OCI-LY7 (cell line): ENCODE measurements around the gene RBM33. TPM values are rescaled to one million over a fixed set of nuclear protein-coding genes. Genes with fewer than 3 reads are reported as not detected.

Experiments used
- BruUV-seq: library from RNA; stranded (reverse); fragments of 400-500 nt; replicated peaks from 2 replicates; lab custom pipeline; 2021; lab: Mats Ljungman, UMichigan
- CTCF ChIA-PET: fragments of 300-600 bp; sonication (Branson Sonifier 250); formaldehyde crosslinking; loops from one replicate; lab custom pipeline; 2022; ENCODE audit warnings: antibody characterized with exemption; ENCODE audit not compliant: unreplicated experiment; lab: Charles Lee
- POLR2A ChIA-PET: fragments of 300-600 bp; sonication (Branson Sonifier 250); formaldehyde crosslinking; loops from one replicate; lab custom pipeline; 2022; ENCODE audit warnings: antibody characterized with exemption; lab: Charles Lee
- DNase-seq: peaks from one replicate; pipeline ENCODE4 v3.0.0-alpha.2; 2015; ENCODE audit warnings: low spot score
- H2AFZ ChIP-seq: fragments of 200-600 bp; sonication (generic), shearing (Covaris generic); 2 replicates; pipeline ENCODE4 v1.6.1; 2014; ENCODE audit warnings: mild to moderate bottlenecking, antibody characterized with exemption, low read length, moderate library complexity
- H3K27ac ChIP-seq: fragments of 200-600 bp; sonication (generic); 2 replicates; pipeline ENCODE4 v1.5.1; 2014; ENCODE audit warnings: mixed run types, low read depth, mild to moderate bottlenecking, moderate library complexity, low read length, inconsistent platforms; ENCODE audit not compliant: poor library complexity, severe bottlenecking
- H3K36me3 ChIP-seq: fragments of 200-600 bp; sonication (generic); 2 replicates; pipeline ENCODE4 v1.6.1; 2014; ENCODE audit warnings: mild to moderate bottlenecking, antibody characterized with exemption, low read length, moderate library complexity, mixed read lengths; ENCODE audit not compliant: insufficient read depth
- H3K4me1 ChIP-seq: fragments of 200-600 bp; sonication (generic); 2 replicates; pipeline ENCODE4 v1.5.1; 2014; ENCODE audit warnings: mild to moderate bottlenecking, low read length; ENCODE audit not compliant: insufficient read depth, poor library complexity, severe bottlenecking
- H3K4me2 ChIP-seq: fragments of 200-600 bp; sonication (generic); 2 replicates; pipeline ENCODE4 v1.6.1; 2014; ENCODE audit warnings: mild to moderate bottlenecking, low read length
- H3K4me3 ChIP-seq: fragments of 200-600 bp; sonication (generic); 2 replicates; pipeline ENCODE4 v1.5.1; 2014; ENCODE audit warnings: mild to moderate bottlenecking, low read depth, low read length; ENCODE audit not compliant: poor library complexity, severe bottlenecking
- H3K79me2 ChIP-seq: fragments of 200-600 bp; sonication (generic); 2 replicates; pipeline ENCODE4 v1.6.1; 2016; ENCODE audit warnings: low read depth, mild to moderate bottlenecking, low read length, moderate library complexity, mixed read lengths; ENCODE audit not compliant: insufficient read depth
- H3K9me2 ChIP-seq: fragments of 200-600 bp; sonication (generic); 2 replicates; pipeline ENCODE4 v1.6.1; 2016; ENCODE audit warnings: mild to moderate bottlenecking, low read length, mixed read lengths; ENCODE audit not compliant: insufficient read depth
- H3K9me3 ChIP-seq: fragments of 200-600 bp; sonication (generic); 2 replicates; pipeline ENCODE4 v1.6.1; 2014; ENCODE audit warnings: mild to moderate bottlenecking, mixed run types, low read length, mixed read lengths
- H4K20me1 ChIP-seq: fragments of 200-600 bp; sonication (generic); 2 replicates; pipeline ENCODE4 v1.6.1; 2014; ENCODE audit warnings: mild to moderate bottlenecking, antibody characterized with exemption, low read length, moderate library complexity, mixed read lengths; ENCODE audit not compliant: insufficient read depth
- CTCF ChIP-seq: fragments of 200-600 bp; sonication (generic); conservative IDR thresholded peaks from 2 replicates; pipeline ENCODE4 v1.5.1; 2014; ENCODE audit warnings: mild to moderate bottlenecking, antibody characterized with exemption, low read length, moderate library complexity, mixed read lengths
- EZH2phosphoT487 ChIP-seq: fragments of 200-600 bp; sonication (generic); IDR thresholded peaks from 2 replicates; pipeline ENCODE4 v1.6.1; 2018; ENCODE audit warnings: low read depth, borderline replicate concordance, mild to moderate bottlenecking, mixed run types, antibody characterized with exemption, low read length, moderate library complexity, mixed read lengths
- intact Hi-C: fragments of 100-400 bp; cut with micrococcal nuclease; formaldehyde crosslinking; loops from one replicate; pipeline ENCODE4 v1.10.0; 2022; ENCODE audit not compliant: unreplicated experiment
- total RNA-seq, 2 experiments: library from RNA; depleted of rRNA in 1 of 2; stranded (reverse); fragments of >200 nt in 1 of 2; shearing (Covaris generic) in 1 of 2; gene quantifications; 2 replicates each; pipeline ENCODE4 v1.2.3, GENCODE V29; 2014 to 2022

The RBM33 gene
- total RNA-seq, 2 experiments from 2014 or later = 67.6 to 127 TPM

GRCh38 chr7:155780884-155781283, 136.4 kb downstream of the RBM33 start:
- intact Hi-C loops = no loop called here
- ChIA-PET CTCF (no interaction called here), POLR2A (interaction anchor here (0.6 kb wide), 1 partner anchor 188 kb away, joined by 3 read pairs; no protein-coding TSS in a partner anchor)
- DNase-seq = no peak
- H3K36me3 ChIP-seq = peaks cover 67% of the 10 kb centered on the region
- H3K9me2 ChIP-seq = no peaks in the 10 kb centered on the region
- H3K4me1 ChIP-seq = no peaks in the 10 kb centered on the region
- H4K20me1 ChIP-seq = peaks cover 5% of the 10 kb centered on the region; the same call in 1 of the 2 replicates
- H3K4me2 ChIP-seq = no peak overlapping the region
- no peak overlapping the region for H3K27ac ChIP-seq
- H3K9me3 ChIP-seq = no peaks in the 10 kb centered on the region
- no TSS peak for BruUV-seq
- H3K79me2 ChIP-seq = no peaks in the 10 kb centered on the region
- no peak overlapping the region for H2AFZ ChIP-seq
- no peak for TF ChIP-seq CTCF
- no peak for TF ChIP-seq EZH2phosphoT487
- no peak overlapping the region for H3K4me3 ChIP-seq

GRCh38 chr7:155781433-155781832, 137.0 kb downstream of the RBM33 start:
- H2AFZ ChIP-seq = no peak overlapping the region
- intact Hi-C loops = no loop called here
- H3K9me3 ChIP-seq = no peaks in the 10 kb centered on the region
- no TSS peak for BruUV-seq
- H3K9me2 ChIP-seq = no peaks in the 10 kb centered on the region
- no peak for TF ChIP-seq CTCF
- no peak for TF ChIP-seq EZH2phosphoT487
- H3K4me3 ChIP-seq = no peak overlapping the region
- H4K20me1 ChIP-seq = peaks cover 5% of the 10 kb centered on the region; the same call in 1 of the 2 replicates
- H3K27ac ChIP-seq = no peak overlapping the region
- POLR2A ChIA-PET = no interaction called here
- no peaks in the 10 kb centered on the region for H3K4me1 ChIP-seq
- peaks cover 62% of the 10 kb centered on the region for H3K36me3 ChIP-seq
- no peaks in the 10 kb centered on the region for H3K79me2 ChIP-seq
- no peak for DNase-seq
- no peak overlapping the region for H3K4me2 ChIP-seq
- CTCF ChIA-PET = no interaction called here

- H3K9me2 ChIP-seq = no peaks in the 10 kb centered on the region
- no peaks in the 10 kb centered on the region for H3K79me2 ChIP-seq
- ChIA-PET CTCF (no interaction called here), POLR2A (no interaction called here)
- H3K4me2 ChIP-seq = no peak overlapping the region
- H2AFZ ChIP-seq = no peak overlapping the region
- H3K27ac ChIP-seq = no peak overlapping the region
- H3K36me3 ChIP-seq = peaks cover 51% of the 10 kb centered on the region
- H3K9me3 ChIP-seq = no peaks in the 10 kb centered on the region
- intact Hi-C loops = no loop called here
- TF ChIP-seq EZH2phosphoT487 (no peak), CTCF (no peak)
- no peaks in the 10 kb centered on the region for H3K4me1 ChIP-seq
- no peak overlapping the region for H3K4me3 ChIP-seq
- no peak for DNase-seq
- no TSS peak for BruUV-seq
- peaks cover 2% of the 10 kb centered on the region; the same call in 1 of the 2 replicates for H4K20me1 ChIP-seq
These were observed 138.0 kb downstream of the RBM33 start for GRCh38 chr7:155782466-155782865.
